Bronchial epithelial cell (primary cell): ENCODE measurements around the gene GLG1. TPM values are rescaled to one million over a fixed set of nuclear protein-coding genes. Genes with fewer than 3 reads are reported as not detected.

Experiments used
- DNase-seq: peaks from one replicate; pipeline ENCODE4 v3.0.0-alpha.2; 2010; ENCODE audit warnings: low read depth
- FAIRE-seq: peaks from 2 replicates; lab custom pipeline; 2011; peaks lifted over from hg19 to GRCh38; lab: Jason Lieb, UNC
- H3K27me3 ChIP-seq: 2 replicates; pipeline ENCODE4 v1.5.1; 2011; ENCODE audit warnings: low read length; ENCODE audit not compliant: control insufficient read depth, insufficient read depth
- H3K36me3 ChIP-seq: 2 replicates; pipeline ENCODE4 v1.5.1; 2011; ENCODE audit warnings: low read length; ENCODE audit not compliant: control insufficient read depth, insufficient read depth
- H3K4me3 ChIP-seq: 2 replicates; pipeline ENCODE4 v1.5.1; 2011; ENCODE audit warnings: mild to moderate bottlenecking, low read depth, low read length, control low read depth
- CTCF ChIP-seq: IDR thresholded peaks from 2 replicates; pipeline ENCODE4 v1.5.1; 2011; ENCODE audit warnings: mild to moderate bottlenecking, moderate library complexity, low read length, control low read depth, inconsistent platforms; ENCODE audit not compliant: insufficient read depth, severe bottlenecking
- total RNA-seq: library from RNA; depleted of rRNA; stranded (reverse); fragments of >200 nt; gene quantifications from 2 replicates; pipeline ENCODE4 v1.2.1, GENCODE V29; 2014

GLG1 gene
- total RNA-seq, 1 donor from 2014 or later: 65.0 TPM

DNA sequence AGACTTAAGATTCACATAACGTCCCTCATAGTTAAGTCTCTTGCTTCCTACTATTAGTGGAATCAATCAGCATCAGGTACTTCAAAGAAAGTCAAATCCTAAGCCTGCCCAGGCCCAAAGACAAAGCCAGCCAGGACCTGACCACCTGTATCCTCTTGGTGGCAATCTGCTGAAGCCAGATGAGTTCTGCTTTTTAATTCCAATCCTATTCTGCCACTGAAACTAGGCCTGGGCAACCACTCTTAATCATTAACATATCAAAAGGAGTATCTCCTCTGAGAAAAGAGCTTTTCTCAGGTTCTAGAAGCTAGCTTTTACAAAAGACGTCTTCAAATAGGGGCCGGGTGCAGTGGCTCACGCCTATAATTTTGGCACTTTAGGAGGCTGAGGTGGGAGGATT, 15.1 kb upstream of the GLG1 start:
- no peak for FAIRE-seq
- no peak for TF ChIP-seq CTCF
- Histone ChIP-seq H3K4me3 (no peak overlapping the region), H3K27me3 (no peaks in the 10 kb centered on the region), H3K36me3 (peaks cover 10% of the 10 kb centered on the region)
- no peak for DNase-seq

DNA sequence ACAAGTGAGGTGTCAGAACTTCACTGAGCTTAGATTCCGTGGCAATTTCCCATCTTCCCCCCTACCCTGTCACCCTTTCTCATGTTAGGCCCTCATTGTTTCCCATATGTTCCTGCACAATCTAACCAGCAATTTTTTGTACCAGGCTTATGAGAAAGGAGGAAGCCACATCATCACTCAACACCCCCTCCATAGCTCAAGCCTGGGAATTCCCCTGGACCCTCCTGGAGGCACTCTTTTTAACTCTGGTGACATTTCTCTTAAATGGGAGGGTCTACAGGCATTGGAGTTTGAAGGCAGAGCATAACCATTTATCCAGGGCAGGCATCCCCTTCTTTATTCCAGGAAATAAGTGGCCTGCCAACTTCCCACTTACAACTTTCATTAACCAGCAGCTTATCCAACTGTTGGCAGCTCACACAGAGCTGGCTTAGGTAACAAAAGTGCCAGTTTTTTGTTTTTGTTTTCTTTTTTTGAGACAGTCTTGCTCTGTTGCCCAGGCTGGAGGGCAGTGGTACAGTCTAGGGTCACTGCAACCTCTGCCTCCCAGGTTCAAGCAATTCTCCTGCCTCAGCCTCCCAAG, 10.4 kb upstream of the GLG1 start:
- FAIRE-seq: no peak
- peaks cover 3% of the 10 kb centered on the region for H3K36me3 ChIP-seq
- no peak for DNase-seq
- no peak for TF ChIP-seq CTCF
- no peak overlapping the region for H3K4me3 ChIP-seq
- H3K27me3 ChIP-seq: no peaks in the 10 kb centered on the region

GRCh38 chr16:74611721-74612120, 4.8 kb upstream of the GLG1 start:
- Histone ChIP-seq H3K4me3 (no peak overlapping the region), H3K36me3 (no peaks in the 10 kb centered on the region), H3K27me3 (no peaks in the 10 kb centered on the region)
- DNase-seq: no peak
- no peak for FAIRE-seq
- no peak for TF ChIP-seq CTCF

GRCh38 chr16:74608944-74609343, 2.0 kb upstream of the GLG1 start:
- no peak for FAIRE-seq
- Histone ChIP-seq H3K4me3 (no peak overlapping the region), H3K27me3 (no peaks in the 10 kb centered on the region), H3K36me3 (no peaks in the 10 kb centered on the region)
- TF ChIP-seq CTCF: no peak
- DNase-seq: no peak

GRCh38 chr16:74608381-74608780, 1.5 kb upstream of the GLG1 start:
- Histone ChIP-seq H3K27me3 (no peaks in the 10 kb centered on the region), H3K4me3 (no peak overlapping the region), H3K36me3 (no peaks in the 10 kb centered on the region)
- TF ChIP-seq CTCF: no peak
- DNase-seq (no peak), FAIRE-seq (no peak)

DNA sequence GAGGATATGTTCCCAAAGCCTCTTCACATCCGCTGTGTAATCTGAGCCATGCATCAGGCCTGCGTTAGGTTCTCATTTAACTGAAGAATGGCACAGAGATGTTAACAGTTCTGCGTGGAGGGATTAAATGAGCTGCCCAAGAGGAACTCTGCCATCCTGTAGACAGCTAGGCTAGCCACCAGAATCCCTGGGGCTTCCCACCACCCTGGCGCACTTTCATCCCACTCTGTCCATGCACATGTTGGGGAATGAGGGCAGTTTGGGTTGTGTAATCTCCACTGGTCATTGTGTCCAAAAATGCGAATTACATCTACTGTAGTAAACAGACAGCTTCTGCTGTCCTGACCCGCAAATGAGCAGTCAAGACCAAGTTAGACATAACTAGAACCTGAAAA, 1.0 kb upstream of the GLG1 start:
- no peak for TF ChIP-seq CTCF
- no peaks in the 10 kb centered on the region for H3K36me3 ChIP-seq
- no peak for DNase-seq
- no peak overlapping the region for H3K4me3 ChIP-seq
- no peaks in the 10 kb centered on the region for H3K27me3 ChIP-seq
- FAIRE-seq: no peak
